ENCODE measurements around the gene WBP11.

GRCh38 chr12:14811486-14811885, 8.2 kb upstream of the WBP11 start:
- TF ChIP-seq CTCF (IDR thresholded peaks at IDR 0.05; ENCODE audit: insufficient read depth, low read length): no peak
- no peak for TF ChIP-seq POLR2AphosphoS5 (IDR thresholded peaks at IDR 0.05; ENCODE audit: low read depth)
- no peak for TF ChIP-seq GABPA (IDR thresholded peaks at IDR 0.05; ENCODE audit: low read depth)

Measured in HL-60 (cell line).